ENCODE data around the gene GDI1. TPM values are rescaled to one million over a fixed set of nuclear protein-coding genes. Genes with fewer than 3 reads are reported as not detected.

Gene GDI1
- total RNA-seq, 2 donors from 2014 or later = 189 to 223 TPM

GRCh38 chrX:154465601-154466000 lies 28.6 kb downstream of the GDI1 start:
- Mint-ChIP-seq H3K36me3 (ENCODE audit: low read depth) (peaks cover 4% of the 10 kb centered on the region), H3K4me1 (peaks cover 4% of the 10 kb centered on the region), H3K27me3 (no peaks in the 10 kb centered on the region), H3K4me3 (no peak overlapping the region), H3K27ac (no peak overlapping the region)
- no peak for ATAC-seq
- no peaks in the 10 kb centered on the region for H3K9me3 ChIP-seq (ENCODE audit: control insufficient read depth, low read length, poor library complexity, severe bottlenecking)
- DNase-seq = no peak

DNA sequence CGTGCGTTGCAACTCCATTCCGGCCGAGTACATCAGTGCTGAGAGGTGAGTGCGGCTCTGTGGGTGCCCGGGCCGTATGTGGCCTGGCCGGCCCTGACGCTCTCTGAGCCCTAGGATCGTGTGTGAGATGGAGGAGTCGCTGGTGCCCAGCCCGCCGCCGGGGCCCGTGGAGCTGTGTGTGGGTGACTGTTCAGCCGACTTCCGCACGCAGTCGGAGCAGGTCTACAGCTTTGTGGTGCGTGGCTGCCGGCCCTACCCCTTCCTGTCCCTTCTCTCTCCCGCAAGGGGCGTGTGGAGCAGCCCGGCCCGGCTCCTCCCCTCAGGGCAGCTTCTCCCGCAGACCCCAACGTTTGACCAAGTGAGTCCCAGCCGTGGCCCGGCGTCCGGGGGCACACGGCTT lies 29.1 kb downstream of the GDI1 start:
- Mint-ChIP-seq H3K36me3 (ENCODE audit: low read depth) (peaks cover 4% of the 10 kb centered on the region), H3K4me1 (peaks cover 4% of the 10 kb centered on the region), H3K27ac (no peak overlapping the region), H3K4me3 (no peak overlapping the region), H3K27me3 (no peaks in the 10 kb centered on the region)
- DNase-seq = no peak
- no peaks in the 10 kb centered on the region for H3K9me3 ChIP-seq (ENCODE audit: control insufficient read depth, low read length, poor library complexity, severe bottlenecking)
- ATAC-seq = no peak

DNA sequence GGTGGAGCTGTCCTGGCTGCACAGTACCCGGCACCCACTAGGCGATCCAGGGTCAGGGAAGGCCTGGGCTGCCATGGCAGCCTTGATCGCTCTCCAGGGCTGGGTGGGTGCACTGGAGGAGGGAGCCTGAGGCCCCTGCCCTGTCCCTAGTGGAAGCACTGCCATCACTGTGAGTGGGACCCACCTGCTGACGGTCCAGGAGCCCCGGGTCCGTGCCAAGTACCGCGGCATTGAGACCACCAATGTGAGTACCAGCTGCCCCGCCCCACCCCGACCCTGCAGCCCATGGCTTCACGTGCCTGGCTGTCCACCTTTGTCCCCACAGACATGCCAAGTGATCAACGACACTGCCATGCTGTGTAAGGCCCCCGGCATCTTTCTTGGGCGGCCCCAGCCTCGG lies 30.0 kb downstream of the GDI1 start:
- DNase-seq = no peak
- Mint-ChIP-seq H3K36me3 (ENCODE audit: low read depth) (peaks cover 4% of the 10 kb centered on the region), H3K4me1 (no peaks in the 10 kb centered on the region), H3K27me3 (no peaks in the 10 kb centered on the region), H3K4me3 (no peak overlapping the region), H3K27ac (no peak overlapping the region)
- no peaks in the 10 kb centered on the region for H3K9me3 ChIP-seq (ENCODE audit: control insufficient read depth, low read length, poor library complexity, severe bottlenecking)
- ATAC-seq = no peak

DNA sequence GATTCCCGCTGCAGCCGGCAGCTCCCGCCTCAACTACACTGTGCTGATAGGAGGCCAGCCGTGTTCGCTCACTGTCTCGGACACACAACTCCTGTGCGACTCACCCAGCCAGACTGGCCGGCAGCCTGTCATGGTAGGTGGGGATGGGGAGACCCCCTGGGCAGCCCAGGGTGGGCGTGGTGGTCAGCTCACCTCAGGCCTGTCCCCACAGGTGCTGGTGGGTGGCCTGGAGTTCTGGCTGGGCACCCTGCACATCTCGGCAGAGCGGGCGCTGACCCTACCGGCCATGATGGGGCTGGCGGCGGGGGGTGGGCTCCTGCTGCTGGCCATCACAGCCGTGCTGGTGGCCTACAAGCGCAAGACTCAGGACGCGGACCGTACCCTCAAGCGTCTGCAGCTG lies 30.6 kb downstream of the GDI1 start:
- no peak overlapping the region for H3K27ac Mint-ChIP-seq
- H3K27me3 Mint-ChIP-seq = no peaks in the 10 kb centered on the region
- H3K4me1 Mint-ChIP-seq = no peaks in the 10 kb centered on the region
- peaks cover 4% of the 10 kb centered on the region for H3K36me3 Mint-ChIP-seq (ENCODE audit: low read depth)
- DNase-seq (no peak), ATAC-seq (no peak)
- no peak overlapping the region for H3K4me3 Mint-ChIP-seq
- H3K9me3 ChIP-seq (ENCODE audit: control insufficient read depth, low read length, poor library complexity, severe bottlenecking) = no peaks in the 10 kb centered on the region

DNA sequence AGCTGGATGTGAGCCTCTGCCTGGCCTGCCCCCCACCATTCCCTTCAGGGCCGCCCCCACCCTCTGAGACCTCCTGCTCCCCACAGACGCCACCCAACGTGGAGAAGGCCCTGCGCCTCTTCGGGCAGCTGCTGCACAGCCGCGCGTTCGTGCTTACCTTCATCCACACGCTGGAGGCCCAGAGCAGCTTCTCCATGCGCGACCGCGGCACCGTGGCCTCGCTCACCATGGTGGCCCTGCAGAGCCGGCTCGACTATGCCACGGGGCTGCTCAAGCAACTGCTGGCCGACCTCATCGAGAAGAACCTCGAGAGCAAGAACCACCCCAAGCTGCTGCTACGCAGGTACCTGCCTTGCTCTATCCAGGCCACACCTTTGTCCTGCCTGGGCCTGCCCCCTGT lies 31.3 kb downstream of the GDI1 start:
- H3K4me3 Mint-ChIP-seq = no peak overlapping the region
- ATAC-seq (no peak), DNase-seq (no peak)
- H3K27me3 Mint-ChIP-seq = no peaks in the 10 kb centered on the region
- no peaks in the 10 kb centered on the region for H3K4me1 Mint-ChIP-seq
- H3K9me3 ChIP-seq (ENCODE audit: control insufficient read depth, low read length, poor library complexity, severe bottlenecking) = no peaks in the 10 kb centered on the region
- no peaks in the 10 kb centered on the region for H3K36me3 Mint-ChIP-seq (ENCODE audit: low read depth)
- no peak overlapping the region for H3K27ac Mint-ChIP-seq

- no peaks in the 10 kb centered on the region for H3K9me3 ChIP-seq (ENCODE audit: control insufficient read depth, low read length, poor library complexity, severe bottlenecking)
- Mint-ChIP-seq H3K27me3 (no peaks in the 10 kb centered on the region), H3K4me3 (no peak overlapping the region), H3K36me3 (ENCODE audit: low read depth) (no peaks in the 10 kb centered on the region), H3K4me1 (no peaks in the 10 kb centered on the region), H3K27ac (no peak overlapping the region)
- ATAC-seq = no peak
- no peak for DNase-seq
Measured at GRCh38 chrX:154469114-154469513, 32.2 kb downstream of the GDI1 start.

- no peak overlapping the region for H3K4me3 Mint-ChIP-seq
- H3K9me3 ChIP-seq (ENCODE audit: control insufficient read depth, low read length, poor library complexity, severe bottlenecking) = no peaks in the 10 kb centered on the region
- H3K36me3 Mint-ChIP-seq (ENCODE audit: low read depth) = no peaks in the 10 kb centered on the region
- no peaks in the 10 kb centered on the region for H3K27me3 Mint-ChIP-seq
- no peaks in the 10 kb centered on the region for H3K4me1 Mint-ChIP-seq
- no peak for DNase-seq
- ATAC-seq = no peak
- H3K27ac Mint-ChIP-seq = no peak overlapping the region
Measured at GRCh38 chrX:154469880-154470279, 32.9 kb downstream of the GDI1 start.

DNA sequence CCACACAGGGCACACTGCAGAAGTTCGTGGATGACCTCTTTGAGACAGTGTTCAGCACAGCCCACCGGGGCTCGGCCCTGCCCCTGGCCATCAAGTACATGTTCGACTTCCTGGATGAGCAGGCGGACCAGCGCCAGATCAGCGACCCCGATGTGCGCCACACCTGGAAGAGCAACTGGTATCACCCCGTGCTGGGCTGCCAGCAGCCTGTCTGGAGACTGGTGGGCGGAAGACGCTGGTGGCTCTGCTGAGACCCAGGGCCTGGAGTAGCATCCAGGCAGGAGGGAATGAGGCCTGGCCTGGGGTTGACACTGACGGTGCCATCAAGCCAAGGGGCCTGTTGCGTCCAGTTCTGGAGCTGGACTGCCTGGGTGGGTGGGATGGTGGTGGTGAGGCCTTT lies 33.5 kb downstream of the GDI1 start:
- Mint-ChIP-seq H3K27me3 (no peaks in the 10 kb centered on the region), H3K27ac (no peak overlapping the region)
- no peak for ATAC-seq

DNA sequence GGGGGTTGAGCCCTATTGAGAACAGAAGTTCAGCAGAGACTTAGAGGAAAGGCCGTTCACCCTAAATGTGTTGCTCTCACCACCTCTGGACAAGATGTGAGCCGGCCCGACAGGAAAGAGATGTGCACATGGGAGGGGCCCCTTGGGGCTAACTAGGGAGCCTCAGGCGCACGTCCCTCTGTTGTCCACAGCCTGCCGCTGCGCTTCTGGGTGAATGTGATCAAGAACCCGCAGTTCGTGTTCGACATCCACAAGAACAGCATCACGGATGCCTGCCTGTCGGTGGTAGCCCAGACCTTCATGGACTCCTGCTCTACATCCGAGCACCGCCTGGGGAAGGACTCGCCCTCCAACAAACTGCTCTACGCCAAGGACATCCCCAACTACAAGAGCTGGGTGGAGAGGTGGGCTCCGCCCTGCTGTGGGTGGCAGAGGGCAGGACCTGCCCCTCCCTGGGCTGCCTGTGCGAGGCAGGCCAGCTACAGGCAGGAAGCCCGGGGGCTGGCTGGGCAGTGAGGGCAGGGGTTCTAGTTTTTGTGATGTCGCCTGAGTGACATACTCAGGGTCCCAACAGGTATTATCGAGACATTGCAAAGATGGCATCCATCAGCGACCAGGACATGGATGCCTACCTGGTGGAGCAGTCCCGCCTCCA lies 34.1 kb downstream of the GDI1 start:
- Mint-ChIP-seq H3K27me3 (no peaks in the 10 kb centered on the region), H3K36me3 (ENCODE audit: low read depth) (no peaks in the 10 kb centered on the region), H3K4me3 (no peak overlapping the region), H3K4me1 (no peaks in the 10 kb centered on the region), H3K27ac (no peak overlapping the region)
- ATAC-seq = no peak
- no peak for DNase-seq
- no peaks in the 10 kb centered on the region for H3K9me3 ChIP-seq (ENCODE audit: control insufficient read depth, low read length, poor library complexity, severe bottlenecking)

More for the DNA sequence above, 33.5 kb downstream of the GDI1 start:
- Mint-ChIP-seq H3K4me1 (no peaks in the 10 kb centered on the region), H3K36me3 (ENCODE audit: low read depth) (no peaks in the 10 kb centered on the region), H3K4me3 (no peak overlapping the region)
- DNase-seq = no peak
- no peaks in the 10 kb centered on the region for H3K9me3 ChIP-seq (ENCODE audit: control insufficient read depth, low read length, poor library complexity, severe bottlenecking)

DNA sequence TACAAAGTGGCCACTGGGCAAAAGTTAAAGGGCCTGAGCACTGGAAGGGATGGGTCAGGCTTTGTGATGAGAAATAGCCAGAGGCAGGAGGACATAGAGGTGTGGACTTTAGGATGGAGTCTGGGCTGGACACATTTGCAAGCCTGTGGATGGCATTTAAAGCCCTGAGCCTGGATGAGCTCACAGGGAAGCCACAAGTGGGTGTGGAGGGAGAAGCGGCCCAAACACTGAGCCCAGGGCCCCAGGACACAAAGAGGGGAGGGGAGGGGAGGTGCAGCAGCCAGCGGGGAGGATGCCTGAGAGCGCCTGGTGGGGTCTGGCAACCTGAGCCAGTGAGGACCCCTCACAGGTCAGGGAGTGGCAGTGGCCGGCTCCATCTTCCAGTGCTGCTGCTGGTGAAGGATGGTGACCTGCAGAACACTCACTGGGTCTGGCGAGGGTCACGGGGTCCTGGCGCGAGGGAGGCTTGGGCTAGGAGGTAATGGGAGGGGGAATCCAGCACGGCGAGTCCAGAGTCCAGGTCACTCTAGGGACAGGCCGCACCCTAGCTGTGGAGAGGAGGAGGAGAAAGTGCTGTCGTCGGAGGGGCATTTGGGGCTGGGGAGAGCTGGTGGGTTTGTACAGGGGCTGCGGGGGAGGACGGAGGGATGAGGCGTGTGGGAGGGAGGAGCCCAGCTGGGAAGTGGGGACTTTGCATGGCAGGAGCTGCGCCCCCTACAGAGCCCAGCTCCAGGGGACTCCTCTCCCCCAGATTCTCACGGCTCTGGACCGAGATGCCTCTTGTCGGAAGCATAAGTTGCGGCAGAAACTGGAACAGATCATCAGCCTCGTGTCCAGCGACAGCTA lies 35.1 kb downstream of the GDI1 start:
- H3K27me3 Mint-ChIP-seq = no peaks in the 10 kb centered on the region
- H3K36me3 Mint-ChIP-seq (ENCODE audit: low read depth) = no peaks in the 10 kb centered on the region
- DNase-seq = no peak
- no peak overlapping the region for H3K4me3 Mint-ChIP-seq
- ATAC-seq = no peak
- H3K4me1 Mint-ChIP-seq = no peaks in the 10 kb centered on the region
- no peaks in the 10 kb centered on the region for H3K9me3 ChIP-seq (ENCODE audit: control insufficient read depth, low read length, poor library complexity, severe bottlenecking)
- H3K27ac Mint-ChIP-seq = no peak overlapping the region

GRCh38 chrX:154472685-154473632 lies 36.0 kb downstream of the GDI1 start:
- Mint-ChIP-seq H3K27me3 (no peaks in the 10 kb centered on the region), H3K27ac (no peak overlapping the region), H3K4me3 (no peak overlapping the region), H3K36me3 (ENCODE audit: low read depth) (no peaks in the 10 kb centered on the region), H3K4me1 (no peaks in the 10 kb centered on the region)
- ATAC-seq (no peak), DNase-seq (no peak)
- no peaks in the 10 kb centered on the region for H3K9me3 ChIP-seq (ENCODE audit: control insufficient read depth, low read length, poor library complexity, severe bottlenecking)

- H3K27ac Mint-ChIP-seq = no peak overlapping the region
- DNase-seq (no peak), ATAC-seq (no peak)
- H3K27me3 Mint-ChIP-seq = no peaks in the 10 kb centered on the region
- H3K4me3 Mint-ChIP-seq = no peak overlapping the region
- no peaks in the 10 kb centered on the region for H3K9me3 ChIP-seq (ENCODE audit: control insufficient read depth, low read length, poor library complexity, severe bottlenecking)
- H3K36me3 Mint-ChIP-seq (ENCODE audit: low read depth) = no peaks in the 10 kb centered on the region
- H3K4me1 Mint-ChIP-seq = no peaks in the 10 kb centered on the region
Measured at GRCh38 chrX:154473683-154474082, 36.7 kb downstream of the GDI1 start.

GRCh38 chrX:154476821-154477220 lies 39.9 kb downstream of the GDI1 start:
- no peak for ATAC-seq
- H3K4me3 Mint-ChIP-seq = no peak overlapping the region

More at GRCh38 chrX:154476821-154477220, 39.9 kb downstream of the GDI1 start:
- Mint-ChIP-seq H3K27ac (no peak overlapping the region), H3K27me3 (no peaks in the 10 kb centered on the region), H3K4me1 (peaks cover 4% of the 10 kb centered on the region), H3K36me3 (ENCODE audit: low read depth) (no peaks in the 10 kb centered on the region)
- no peaks in the 10 kb centered on the region for H3K9me3 ChIP-seq (ENCODE audit: control insufficient read depth, low read length, poor library complexity, severe bottlenecking)
- DNase-seq = no peak
